ENCODE measurements around the gene CHFR.

DNA sequence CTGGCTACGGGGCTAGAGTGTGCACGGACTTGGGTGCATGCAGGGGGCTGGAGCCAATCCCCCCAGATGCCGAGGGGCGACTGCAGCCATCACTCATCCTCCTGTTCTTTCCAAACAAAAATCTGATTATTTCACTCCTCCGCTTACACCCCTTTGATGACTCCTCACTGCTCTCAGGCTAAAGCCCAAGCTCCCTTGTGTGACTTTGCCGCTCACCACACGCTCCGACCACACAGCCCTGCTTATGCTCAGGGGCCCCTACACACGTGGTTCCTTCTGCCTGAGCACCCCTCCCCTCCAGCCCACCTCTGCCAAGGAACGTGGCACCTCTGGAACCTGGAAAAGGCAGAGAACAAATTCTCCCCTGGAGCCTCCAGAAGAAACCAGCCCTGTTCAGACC, 13.7 kb downstream of the CHFR start:
- TF ChIP-seq, protein P1, sequence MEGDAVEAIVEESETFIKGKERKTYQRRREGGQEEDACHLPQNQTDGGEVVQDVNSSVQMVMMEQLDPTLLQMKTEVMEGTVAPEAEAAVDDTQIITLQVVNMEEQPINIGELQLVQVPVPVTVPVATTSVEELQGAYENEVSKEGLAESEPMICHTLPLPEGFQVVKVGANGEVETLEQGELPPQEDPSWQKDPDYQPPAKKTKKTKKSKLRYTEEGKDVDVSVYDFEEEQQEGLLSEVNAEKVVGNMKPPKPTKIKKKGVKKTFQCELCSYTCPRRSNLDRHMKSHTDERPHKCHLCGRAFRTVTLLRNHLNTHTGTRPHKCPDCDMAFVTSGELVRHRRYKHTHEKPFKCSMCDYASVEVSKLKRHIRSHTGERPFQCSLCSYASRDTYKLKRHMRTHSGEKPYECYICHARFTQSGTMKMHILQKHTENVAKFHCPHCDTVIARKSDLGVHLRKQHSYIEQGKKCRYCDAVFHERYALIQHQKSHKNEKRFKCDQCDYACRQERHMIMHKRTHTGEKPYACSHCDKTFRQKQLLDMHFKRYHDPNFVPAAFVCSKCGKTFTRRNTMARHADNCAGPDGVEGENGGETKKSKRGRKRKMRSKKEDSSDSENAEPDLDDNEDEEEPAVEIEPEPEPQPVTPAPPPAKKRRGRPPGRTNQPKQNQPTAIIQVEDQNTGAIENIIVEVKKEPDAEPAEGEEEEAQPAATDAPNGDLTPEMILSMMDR (IDR thresholded peaks at IDR 0.05): no peak
- no peak for TF ChIP-seq POLR2A (IDR thresholded peaks at IDR 0.05)

All from testis (tissue), 2 donors.